ENCODE results near the gene RASAL2.
"Not testable (repeated sequence)": the region's sequence is repeated elsewhere in the genome, so short reads cannot be mapped to it uniquely, and the experiment has no call there.

The RASAL2 gene

GRCh38 chr1:178248284-178248683 is 154.4 kb downstream of the RASAL2 start:
- not testable (repeated sequence) for H3K27me3 ChIP-seq (ENCODE audit: control insufficient read depth, insufficient read depth, low read length); H3K4me3 ChIP-seq (ENCODE audit: low read depth, low read length); H3K36me3 ChIP-seq (ENCODE audit: control insufficient read depth, insufficient read depth, low read length); H3K9me3 ChIP-seq (ENCODE audit: control insufficient read depth, insufficient read depth, low read length); H3K9ac ChIP-seq (ENCODE audit: low read depth, low read length); H3K4me1 ChIP-seq (ENCODE audit: control insufficient read depth, insufficient read depth, low read length)

- not testable (repeated sequence) for H3K27me3 ChIP-seq (ENCODE audit: control insufficient read depth, insufficient read depth, low read length); H3K9me3 ChIP-seq (ENCODE audit: control insufficient read depth, insufficient read depth, low read length); H3K36me3 ChIP-seq (ENCODE audit: control insufficient read depth, insufficient read depth, low read length); H3K9ac ChIP-seq (ENCODE audit: low read depth, low read length); H3K4me3 ChIP-seq (ENCODE audit: low read depth, low read length)
- peaks cover 20% of the 10 kb centered on the region for H3K4me1 ChIP-seq (ENCODE audit: control insufficient read depth, insufficient read depth, low read length)
Measured at GRCh38 chr1:178253581-178253980, 159.7 kb downstream of the RASAL2 start.

- Histone ChIP-seq H3K4me1 (ENCODE audit: control insufficient read depth, insufficient read depth, low read length) (peaks cover 20% of the 10 kb centered on the region), H3K27me3 (ENCODE audit: control insufficient read depth, insufficient read depth, low read length) (no peaks in the 10 kb centered on the region), H3K9me3 (ENCODE audit: control insufficient read depth, insufficient read depth, low read length) (no peaks in the 10 kb centered on the region), H3K4me3 (ENCODE audit: low read depth, low read length) (no peak overlapping the region), H3K36me3 (ENCODE audit: control insufficient read depth, insufficient read depth, low read length) (no peaks in the 10 kb centered on the region), H3K9ac (ENCODE audit: low read depth, low read length) (no peak overlapping the region)
Measured at GRCh38 chr1:178254433-178254832, 160.5 kb downstream of the RASAL2 start.

- H3K9me3 ChIP-seq (ENCODE audit: control insufficient read depth, insufficient read depth, low read length), result no peaks in the 10 kb centered on the region
- no peaks in the 10 kb centered on the region for H3K27me3 ChIP-seq (ENCODE audit: control insufficient read depth, insufficient read depth, low read length)
- H3K36me3 ChIP-seq (ENCODE audit: control insufficient read depth, insufficient read depth, low read length), result no peaks in the 10 kb centered on the region
- peaks cover 27% of the 10 kb centered on the region for H3K4me1 ChIP-seq (ENCODE audit: control insufficient read depth, insufficient read depth, low read length)
- H3K4me3 ChIP-seq (ENCODE audit: low read depth, low read length), result no peak overlapping the region
- H3K9ac ChIP-seq (ENCODE audit: low read depth, low read length), result no peak overlapping the region
Measured at GRCh38 chr1:178258536-178258935, 164.6 kb downstream of the RASAL2 start.

GRCh38 chr1:178262120-178262500 is 168.2 kb downstream of the RASAL2 start:
- Histone ChIP-seq H3K4me3 (ENCODE audit: low read depth, low read length) (no peak overlapping the region), H3K27me3 (ENCODE audit: control insufficient read depth, insufficient read depth, low read length) (no peaks in the 10 kb centered on the region), H3K9ac (ENCODE audit: low read depth, low read length) (no peak overlapping the region), H3K36me3 (ENCODE audit: control insufficient read depth, insufficient read depth, low read length) (no peaks in the 10 kb centered on the region), H3K4me1 (ENCODE audit: control insufficient read depth, insufficient read depth, low read length) (peaks cover 36% of the 10 kb centered on the region), H3K9me3 (ENCODE audit: control insufficient read depth, insufficient read depth, low read length) (no peaks in the 10 kb centered on the region)

GRCh38 chr1:178263341-178263740 is 169.4 kb downstream of the RASAL2 start:
- no peaks in the 10 kb centered on the region for H3K9me3 ChIP-seq (ENCODE audit: control insufficient read depth, insufficient read depth, low read length)
- no peak overlapping the region for H3K4me3 ChIP-seq (ENCODE audit: low read depth, low read length)
- H3K27me3 ChIP-seq (ENCODE audit: control insufficient read depth, insufficient read depth, low read length), result no peaks in the 10 kb centered on the region
- H3K36me3 ChIP-seq (ENCODE audit: control insufficient read depth, insufficient read depth, low read length), result no peaks in the 10 kb centered on the region
- H3K9ac ChIP-seq (ENCODE audit: low read depth, low read length), result no peak overlapping the region
- peaks cover 43% of the 10 kb centered on the region for H3K4me1 ChIP-seq (ENCODE audit: control insufficient read depth, insufficient read depth, low read length)

GRCh38 chr1:178266113-178266512 is 172.2 kb downstream of the RASAL2 start:
- Histone ChIP-seq H3K36me3 (ENCODE audit: control insufficient read depth, insufficient read depth, low read length) (no peaks in the 10 kb centered on the region), H3K4me3 (ENCODE audit: low read depth, low read length) (peak overlapping the region; percentile 38), H3K27me3 (ENCODE audit: control insufficient read depth, insufficient read depth, low read length) (no peaks in the 10 kb centered on the region), H3K4me1 (ENCODE audit: control insufficient read depth, insufficient read depth, low read length) (peaks cover 54% of the 10 kb centered on the region), H3K9ac (ENCODE audit: low read depth, low read length) (peak overlapping the region; percentile 42), H3K9me3 (ENCODE audit: control insufficient read depth, insufficient read depth, low read length) (no peaks in the 10 kb centered on the region)

- Histone ChIP-seq H3K27me3 (ENCODE audit: control insufficient read depth, insufficient read depth, low read length) (no peaks in the 10 kb centered on the region), H3K9ac (ENCODE audit: low read depth, low read length) (peak overlapping the region; percentile 42), H3K4me1 (ENCODE audit: control insufficient read depth, insufficient read depth, low read length) (peaks cover 58% of the 10 kb centered on the region), H3K36me3 (ENCODE audit: control insufficient read depth, insufficient read depth, low read length) (no peaks in the 10 kb centered on the region), H3K4me3 (ENCODE audit: low read depth, low read length) (peak overlapping the region; percentile 38), H3K9me3 (ENCODE audit: control insufficient read depth, insufficient read depth, low read length) (no peaks in the 10 kb centered on the region)
Measured at GRCh38 chr1:178266619-178267066, 172.7 kb downstream of the RASAL2 start.

GRCh38 chr1:178267646-178268094 is 173.8 kb downstream of the RASAL2 start:
- Histone ChIP-seq H3K4me1 (ENCODE audit: control insufficient read depth, insufficient read depth, low read length) (peaks cover 61% of the 10 kb centered on the region), H3K36me3 (ENCODE audit: control insufficient read depth, insufficient read depth, low read length) (no peaks in the 10 kb centered on the region), H3K9ac (ENCODE audit: low read depth, low read length) (no peak overlapping the region), H3K9me3 (ENCODE audit: control insufficient read depth, insufficient read depth, low read length) (no peaks in the 10 kb centered on the region), H3K27me3 (ENCODE audit: control insufficient read depth, insufficient read depth, low read length) (no peaks in the 10 kb centered on the region), H3K4me3 (ENCODE audit: low read depth, low read length) (no peak overlapping the region)

- Histone ChIP-seq H3K36me3 (ENCODE audit: control insufficient read depth, insufficient read depth, low read length) (no peaks in the 10 kb centered on the region), H3K9me3 (ENCODE audit: control insufficient read depth, insufficient read depth, low read length) (no peaks in the 10 kb centered on the region), H3K4me3 (ENCODE audit: low read depth, low read length) (no peak overlapping the region), H3K9ac (ENCODE audit: low read depth, low read length) (no peak overlapping the region), H3K4me1 (ENCODE audit: control insufficient read depth, insufficient read depth, low read length) (peaks cover 34% of the 10 kb centered on the region), H3K27me3 (ENCODE audit: control insufficient read depth, insufficient read depth, low read length) (no peaks in the 10 kb centered on the region)
Measured at GRCh38 chr1:178271471-178271870, 177.6 kb downstream of the RASAL2 start.

- H3K9me3 ChIP-seq (ENCODE audit: control insufficient read depth, insufficient read depth, low read length), result no peaks in the 10 kb centered on the region
- H3K4me3 ChIP-seq (ENCODE audit: low read depth, low read length), result no peak overlapping the region
- H3K27me3 ChIP-seq (ENCODE audit: control insufficient read depth, insufficient read depth, low read length), result no peaks in the 10 kb centered on the region
- no peaks in the 10 kb centered on the region for H3K36me3 ChIP-seq (ENCODE audit: control insufficient read depth, insufficient read depth, low read length)
- H3K4me1 ChIP-seq (ENCODE audit: control insufficient read depth, insufficient read depth, low read length), result peaks cover 31% of the 10 kb centered on the region
- H3K9ac ChIP-seq (ENCODE audit: low read depth, low read length), result no peak overlapping the region
Measured at GRCh38 chr1:178273707-178274410, 180.0 kb downstream of the RASAL2 start.

GRCh38 chr1:178275049-178275448 is 181.1 kb downstream of the RASAL2 start:
- Histone ChIP-seq H3K36me3 (ENCODE audit: control insufficient read depth, insufficient read depth, low read length) (no peaks in the 10 kb centered on the region), H3K4me1 (ENCODE audit: control insufficient read depth, insufficient read depth, low read length) (peaks cover 29% of the 10 kb centered on the region), H3K4me3 (ENCODE audit: low read depth, low read length) (no peak overlapping the region), H3K9ac (ENCODE audit: low read depth, low read length) (no peak overlapping the region), H3K27me3 (ENCODE audit: control insufficient read depth, insufficient read depth, low read length) (no peaks in the 10 kb centered on the region), H3K9me3 (ENCODE audit: control insufficient read depth, insufficient read depth, low read length) (no peaks in the 10 kb centered on the region)

Data from iPS-15b (cell line).